WERI-Rb-1 (cell line): ENCODE results near the gene FSTL4.

ENCODE experiments used
- DNase-seq: peaks from one replicate; pipeline ENCODE4 v3.0.0-alpha.2; 2020
- H3K27ac ChIP-seq: fragments of 250-450 bp; sonication (Bioruptor Pico); 2 replicates; pipeline ENCODE4 v1.5.1; 2020; ENCODE audit warnings: mild to moderate bottlenecking, moderate library complexity
- H3K27me3 ChIP-seq: fragments of 250-450 bp; sonication (Bioruptor Pico); 2 replicates; pipeline ENCODE4 v1.5.1; 2021; ENCODE audit warnings: mild to moderate bottlenecking, low read depth, moderate library complexity; ENCODE audit not compliant: insufficient read depth, severe bottlenecking
- H3K36me3 ChIP-seq: fragments of 250-450 bp; sonication (Bioruptor Pico); 2 replicates; pipeline ENCODE4 v1.5.1; 2020; ENCODE audit warnings: mild to moderate bottlenecking, moderate library complexity
- H3K4me3 ChIP-seq: 2 replicates; pipeline ENCODE4 v1.5.1; 2011; ENCODE audit warnings: low read depth, mild to moderate bottlenecking, control low read depth, low read length
- H3K9me3 ChIP-seq: fragments of 250-450 bp; sonication (Bioruptor Pico); 2 replicates; pipeline ENCODE4 v1.5.1; 2021; ENCODE audit warnings: mild to moderate bottlenecking, moderate library complexity; ENCODE audit not compliant: severe bottlenecking
- CTCF ChIP-seq: IDR thresholded peaks from 2 replicates; pipeline ENCODE4 v1.5.1; 2011; ENCODE audit warnings: low read depth, mild to moderate bottlenecking, control low read depth, inconsistent platforms, low read length

The FSTL4 gene

GRCh38 chr5:133428072-133428660, 184.2 kb downstream of the FSTL4 start:
- H3K27ac ChIP-seq, result no peak overlapping the region
- no peak for DNase-seq
- no peaks in the 10 kb centered on the region for H3K9me3 ChIP-seq
- no peak overlapping the region for H3K4me3 ChIP-seq
- H3K36me3 ChIP-seq, result no peaks in the 10 kb centered on the region
- H3K27me3 ChIP-seq, result no peaks in the 10 kb centered on the region
- TF ChIP-seq CTCF, result no peak

GRCh38 chr5:133427121-133427777, 185.1 kb downstream of the FSTL4 start:
- no peak overlapping the region for H3K4me3 ChIP-seq
- no peak for TF ChIP-seq CTCF
- no peak overlapping the region for H3K27ac ChIP-seq
- H3K27me3 ChIP-seq, result no peaks in the 10 kb centered on the region
- H3K9me3 ChIP-seq, result no peaks in the 10 kb centered on the region
- DNase-seq, result no peak
- H3K36me3 ChIP-seq, result no peaks in the 10 kb centered on the region

- H3K36me3 ChIP-seq, result no peaks in the 10 kb centered on the region
- DNase-seq, result no peak
- H3K4me3 ChIP-seq, result no peak overlapping the region
- no peak for TF ChIP-seq CTCF
- H3K27me3 ChIP-seq, result no peaks in the 10 kb centered on the region
- no peak overlapping the region for H3K27ac ChIP-seq
- H3K9me3 ChIP-seq, result no peaks in the 10 kb centered on the region
Measured at GRCh38 chr5:133426264-133426663, 186.1 kb downstream of the FSTL4 start.

GRCh38 chr5:133425764-133426163, 186.6 kb downstream of the FSTL4 start:
- no peaks in the 10 kb centered on the region for H3K9me3 ChIP-seq
- DNase-seq, result no peak
- no peak for TF ChIP-seq CTCF
- no peaks in the 10 kb centered on the region for H3K36me3 ChIP-seq
- H3K27ac ChIP-seq, result no peak overlapping the region
- no peak overlapping the region for H3K4me3 ChIP-seq
- no peaks in the 10 kb centered on the region for H3K27me3 ChIP-seq

- no peaks in the 10 kb centered on the region for H3K9me3 ChIP-seq
- H3K27ac ChIP-seq, result no peak overlapping the region
- DNase-seq, result no peak
- no peaks in the 10 kb centered on the region for H3K27me3 ChIP-seq
- H3K4me3 ChIP-seq, result no peak overlapping the region
- no peak for TF ChIP-seq CTCF
- no peaks in the 10 kb centered on the region for H3K36me3 ChIP-seq
Measured at GRCh38 chr5:133425222-133425621, 187.1 kb downstream of the FSTL4 start.
